ENCODE measurements around the gene HEPACAM.

GRCh38 chr11:124984512-124984854, 48.6 kb upstream of the HEPACAM start:
- TF ChIP-seq CTCF (IDR thresholded peaks at IDR 0.05) = no peak
- TF ChIP-seq POLR2A (IDR thresholded peaks at IDR 0.05) = no peak

Data from right lobe of liver (tissue), 4 donors.